Gastroesophageal sphincter (tissue), 4 donors: Measurements from ENCODE around the gene COL11A1. TPM values are rescaled to one million over a fixed set of nuclear protein-coding genes. Genes with fewer than 3 reads are reported as not detected.
"Not testable (repeated sequence)": the region's sequence is repeated elsewhere in the genome, so short reads cannot be mapped to it uniquely, and the experiment has no call there.

ENCODE experiments used
- ATAC-seq: fragments of 150-250 bp; one replicate; pipeline ENCODE4 v1.9.1; 2016; ENCODE audit warnings: mild to moderate bottlenecking, moderate library complexity
- H3K27ac ChIP-seq, 4 donors: fragments of 200-600 bp; sonication (generic) in 3 of 4; 1 replicate in 3 of 4; 2 replicates in 1 of 4; pipeline ENCODE4 v1.5.1; 2016 to 2019
- H3K27me3 ChIP-seq: fragments of 200-600 bp; sonication (generic); one replicate; pipeline ENCODE4 v1.5.1; 2019
- H3K36me3 ChIP-seq, 2 donors: fragments of 200-600 bp; sonication (generic); one replicate each; pipeline ENCODE4 v1.5.1; 2019; ENCODE audit warnings: control low read depth in 1 of 2
- H3K4me1 ChIP-seq, 3 donors: fragments of 200-600 bp; sonication (generic); 1 replicate in 2 of 3; 2 replicates in 1 of 3; pipeline ENCODE4 v1.5.1; 2016 to 2019; ENCODE audit warnings: control low read depth in 2 of 3
- H3K4me3 ChIP-seq, 2 donors: fragments of 200-600 bp; sonication (generic); one replicate each; pipeline ENCODE4 v1.5.1; 2019; ENCODE audit warnings: mild to moderate bottlenecking in 1 of 2, moderate library complexity in 1 of 2
- H3K9me3 ChIP-seq, 3 donors: fragments of 200-600 bp; sonication (generic); one replicate each; pipeline ENCODE4 v1.5.1; 2017 to 2019; ENCODE audit warnings: control low read depth in 2 of 3
- EP300 ChIP-seq: sonication (generic); formaldehyde crosslinking; IDR thresholded peaks from one replicate; pipeline ENCODE4 v1.6.1; 2017; ENCODE audit warnings: antibody characterized with exemption, mild to moderate bottlenecking
- POLR2A ChIP-seq, 2 donors: fragments of 450-650 bp; IDR thresholded peaks; one replicate each; pipeline ENCODE4 v1.6.1; 2017; ENCODE audit warnings: antibody characterized with exemption in 2 of 2, mild to moderate bottlenecking in 2 of 2, moderate library complexity in 1 of 2
- POLR2AphosphoS5 ChIP-seq: sonication (generic); formaldehyde crosslinking; IDR thresholded peaks from one replicate; pipeline ENCODE4 v1.6.1; 2017; ENCODE audit warnings: antibody characterized with exemption
- WGBS, 2 donors: methylation state at CpG; one replicate each; pipeline ENCODE4 v1.1.5; 2018; ENCODE audit warnings: low coverage in 1 of 2; 5-methylcytosine and 5-hydroxymethylcytosine counted together
- total RNA-seq, 4 donors: library from RNA; depleted of rRNA; stranded (reverse); fragments of >200 nt; gene quantifications; one replicate each; pipeline ENCODE4 v1.1.0, GENCODE V29; 2016
- TF ChIP-seq, protein P1 (sequence below), 4 experiments: fragments of 200-600 bp in 2 of 4; fragments of 450-650 bp in 2 of 4; sonication (generic) in 1 of 4; IDR thresholded peaks; one replicate each; pipeline ENCODE4 v1.5.1; 2017 to 2019; ENCODE audit warnings: antibody characterized with exemption in 4 of 4, mild to moderate bottlenecking in 2 of 4, moderate library complexity in 2 of 4

Gene COL11A1
- total RNA-seq, 4 donors from 2014 or later = 0.19 TPM; not detected in 3

GRCh38 chr1:103069201-103069600 lies 39.1 kb downstream of the COL11A1 start:
- Histone ChIP-seq H3K36me3 (no peaks in the 10 kb centered on the region), H3K27ac (no peak overlapping the region), H3K27me3 (no peaks in the 10 kb centered on the region), H3K4me1 (no peaks in the 10 kb centered on the region), H3K9me3 (no peaks in the 10 kb centered on the region), H3K4me3 (no peak overlapping the region)
- no peak for ATAC-seq
- WGBS, 2 donors = 5 to 30% methylated on average over 2 of the region's 2 CpGs
- no peak for TF ChIP-seq POLR2AphosphoS5
- no peak for TF ChIP-seq POLR2A (IDR thresholded peaks at IDR 0.05)
- TF ChIP-seq, protein P1, sequence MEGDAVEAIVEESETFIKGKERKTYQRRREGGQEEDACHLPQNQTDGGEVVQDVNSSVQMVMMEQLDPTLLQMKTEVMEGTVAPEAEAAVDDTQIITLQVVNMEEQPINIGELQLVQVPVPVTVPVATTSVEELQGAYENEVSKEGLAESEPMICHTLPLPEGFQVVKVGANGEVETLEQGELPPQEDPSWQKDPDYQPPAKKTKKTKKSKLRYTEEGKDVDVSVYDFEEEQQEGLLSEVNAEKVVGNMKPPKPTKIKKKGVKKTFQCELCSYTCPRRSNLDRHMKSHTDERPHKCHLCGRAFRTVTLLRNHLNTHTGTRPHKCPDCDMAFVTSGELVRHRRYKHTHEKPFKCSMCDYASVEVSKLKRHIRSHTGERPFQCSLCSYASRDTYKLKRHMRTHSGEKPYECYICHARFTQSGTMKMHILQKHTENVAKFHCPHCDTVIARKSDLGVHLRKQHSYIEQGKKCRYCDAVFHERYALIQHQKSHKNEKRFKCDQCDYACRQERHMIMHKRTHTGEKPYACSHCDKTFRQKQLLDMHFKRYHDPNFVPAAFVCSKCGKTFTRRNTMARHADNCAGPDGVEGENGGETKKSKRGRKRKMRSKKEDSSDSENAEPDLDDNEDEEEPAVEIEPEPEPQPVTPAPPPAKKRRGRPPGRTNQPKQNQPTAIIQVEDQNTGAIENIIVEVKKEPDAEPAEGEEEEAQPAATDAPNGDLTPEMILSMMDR (IDR thresholded peaks at IDR 0.05) = no peak
- TF ChIP-seq EP300 = no peak

DNA sequence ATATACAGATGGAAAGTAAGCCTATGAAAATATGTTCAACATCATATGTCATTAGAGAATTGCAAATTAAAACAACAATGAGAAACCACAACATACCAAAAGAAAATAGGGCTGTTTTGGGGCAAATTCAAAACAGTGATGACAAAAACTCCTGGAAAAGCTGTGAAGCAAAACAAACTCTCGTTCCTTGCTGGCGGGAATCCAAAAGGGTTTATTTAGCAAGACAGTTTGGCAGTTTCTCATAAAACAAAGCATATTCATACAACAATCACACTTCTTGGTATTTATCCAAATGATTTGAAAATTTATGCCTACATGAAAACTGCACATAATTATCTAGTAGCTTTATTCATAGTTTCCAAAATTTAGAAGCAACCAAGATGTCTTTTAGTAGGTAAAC lies 44.4 kb downstream of the COL11A1 start:
- Histone ChIP-seq H3K27me3 (no peaks in the 10 kb centered on the region), H3K36me3 (no peaks in the 10 kb centered on the region), H3K4me1 (no peaks in the 10 kb centered on the region), H3K27ac (no peak overlapping the region), H3K9me3 (no peaks in the 10 kb centered on the region), H3K4me3 (no peak overlapping the region)
- no peak for ATAC-seq
- 49 to 54% methylated on average over 2 of the region's 2 CpGs for WGBS, 2 donors
- TF ChIP-seq POLR2A (IDR thresholded peaks at IDR 0.05) (no peak), EP300 (no peak), POLR2AphosphoS5 (no peak)
- TF ChIP-seq, protein P1 (IDR thresholded peaks at IDR 0.05) = no peak

DNA sequence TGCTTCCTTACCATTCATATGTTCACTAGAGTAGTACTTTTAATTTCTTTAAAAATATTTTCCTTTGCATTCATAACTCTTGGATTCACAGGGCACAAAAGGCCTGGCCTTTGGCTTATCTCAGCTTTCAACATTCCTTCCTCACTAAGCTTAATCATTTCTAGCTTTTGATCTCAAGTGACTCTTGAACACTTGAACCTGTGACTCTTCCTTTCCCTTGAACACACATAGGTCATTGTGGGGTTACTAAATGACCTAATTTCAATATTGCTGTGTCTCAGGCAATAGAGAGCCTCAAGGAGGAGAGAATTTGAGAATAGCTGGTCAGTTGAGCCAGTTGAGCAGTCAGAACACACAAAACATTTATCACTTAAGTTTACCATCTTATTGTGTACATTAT lies 49.9 kb downstream of the COL11A1 start:
- H3K27me3 ChIP-seq = no peaks in the 10 kb centered on the region
- no peak for TF ChIP-seq POLR2A (IDR thresholded peaks at IDR 0.05)
- TF ChIP-seq POLR2AphosphoS5 = no peak
- TF ChIP-seq, protein P1 (IDR thresholded peaks at IDR 0.05) = no peak
- TF ChIP-seq EP300 = no peak
- no peak overlapping the region for H3K4me3 ChIP-seq
- no peaks in the 10 kb centered on the region for H3K36me3 ChIP-seq
- no peaks in the 10 kb centered on the region for H3K4me1 ChIP-seq
- ATAC-seq = no peak
- no peak overlapping the region for H3K27ac ChIP-seq
- H3K9me3 ChIP-seq = no peaks in the 10 kb centered on the region

- Histone ChIP-seq H3K27me3 (no peaks in the 10 kb centered on the region), H3K9me3 (no peaks in the 10 kb centered on the region), H3K27ac (no peak overlapping the region), H3K4me3 (no peak overlapping the region), H3K36me3 (no peaks in the 10 kb centered on the region), H3K4me1 (no peaks in the 10 kb centered on the region)
- 73 to 84% methylated on average over 1 of the region's 1 CpG for WGBS, 2 donors
- no peak for TF ChIP-seq EP300
- TF ChIP-seq POLR2AphosphoS5 = no peak
- TF ChIP-seq, protein P1 (IDR thresholded peaks at IDR 0.05) = no peak
- TF ChIP-seq POLR2A (IDR thresholded peaks at IDR 0.05) = no peak
- no peak for ATAC-seq
Measured at GRCh38 chr1:103056423-103056822, 51.9 kb downstream of the COL11A1 start.

GRCh38 chr1:103028110-103028509 lies 80.2 kb downstream of the COL11A1 start:
- not testable (repeated sequence) for H3K4me1 ChIP-seq, H3K27ac ChIP-seq, H3K36me3 ChIP-seq, H3K4me3 ChIP-seq, H3K27me3 ChIP-seq, ATAC-seq, H3K9me3 ChIP-seq
- WGBS, 2 donors = 78 to 87% methylated on average over 6 to 13 of the region's 13 CpGs
